Right atrium auricular region (tissue), 2 donors: ENCODE measurements around the gene UBE3A. TPM values are rescaled to one million over a fixed set of nuclear protein-coding genes. Genes with fewer than 3 reads are reported as not detected.

Experiments used
- DNase-seq: peaks from one replicate; pipeline ENCODE4 v3.0.0-alpha.2; 2019; ENCODE audit warnings: low spot score
- H3K27ac ChIP-seq, 2 donors: fragments of 200-600 bp; sonication (generic); 1 replicate in 1 of 2; 2 replicates in 1 of 2; pipeline ENCODE4 v1.5.1; 2016 to 2019
- H3K27me3 ChIP-seq, 2 donors: fragments of 200-600 bp; sonication (generic); one replicate each; pipeline versions ENCODE4 v1.5.1 to v1.6.0; 2017 to 2019
- H3K36me3 ChIP-seq: fragments of 200-600 bp; sonication (generic); one replicate; pipeline ENCODE4 v1.5.1; 2016
- H3K4me1 ChIP-seq, 2 donors: fragments of 200-600 bp; sonication (generic); one replicate each; pipeline versions ENCODE4 v1.5.1 to v1.6.0; 2017 to 2019
- H3K4me3 ChIP-seq, 2 donors: fragments of 200-600 bp; sonication (generic); 1 replicate in 1 of 2; 2 replicates in 1 of 2; pipeline ENCODE4 v1.5.1; 2017 to 2019; ENCODE audit warnings: mild to moderate bottlenecking in 1 of 2, moderate library complexity in 1 of 2
- H3K9me3 ChIP-seq, 2 donors: fragments of 200-600 bp; sonication (generic); one replicate each; pipeline ENCODE4 v1.5.1; 2019
- total RNA-seq, 2 donors: library from RNA; depleted of rRNA; stranded (reverse); fragments of >200 nt; gene quantifications; one replicate each; pipeline ENCODE4 v1.1.0, GENCODE V29; 2016
- TF ChIP-seq, protein P1 (sequence below), 2 donors: fragments of 200-600 bp; sonication (generic); IDR thresholded peaks; one replicate each; pipeline ENCODE4 v1.5.1; 2019; ENCODE audit warnings: antibody characterized with exemption in 2 of 2

Gene UBE3A
- total RNA-seq, 2 donors from 2014 or later: 63.3 to 65.3 TPM

DNA sequence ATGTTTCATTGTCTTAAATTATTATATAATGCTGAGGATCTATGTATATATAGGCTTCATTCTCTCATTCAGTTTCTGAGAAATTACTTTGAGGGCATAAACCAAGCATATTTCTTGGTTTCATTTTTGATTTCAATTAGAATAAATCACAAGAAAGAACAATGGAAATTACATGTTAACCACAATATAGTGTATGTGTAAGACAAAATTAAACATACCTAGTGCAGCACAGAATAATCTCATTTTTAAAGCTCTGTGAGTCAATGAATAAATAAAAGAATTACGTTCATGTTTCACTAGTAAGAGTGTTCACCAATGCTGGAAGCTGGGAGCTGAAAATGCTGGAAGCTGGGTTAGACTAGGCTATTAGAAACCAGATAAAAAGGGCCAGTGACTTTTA is 72.8 kb downstream of the UBE3A start:
- TF ChIP-seq, protein P1, sequence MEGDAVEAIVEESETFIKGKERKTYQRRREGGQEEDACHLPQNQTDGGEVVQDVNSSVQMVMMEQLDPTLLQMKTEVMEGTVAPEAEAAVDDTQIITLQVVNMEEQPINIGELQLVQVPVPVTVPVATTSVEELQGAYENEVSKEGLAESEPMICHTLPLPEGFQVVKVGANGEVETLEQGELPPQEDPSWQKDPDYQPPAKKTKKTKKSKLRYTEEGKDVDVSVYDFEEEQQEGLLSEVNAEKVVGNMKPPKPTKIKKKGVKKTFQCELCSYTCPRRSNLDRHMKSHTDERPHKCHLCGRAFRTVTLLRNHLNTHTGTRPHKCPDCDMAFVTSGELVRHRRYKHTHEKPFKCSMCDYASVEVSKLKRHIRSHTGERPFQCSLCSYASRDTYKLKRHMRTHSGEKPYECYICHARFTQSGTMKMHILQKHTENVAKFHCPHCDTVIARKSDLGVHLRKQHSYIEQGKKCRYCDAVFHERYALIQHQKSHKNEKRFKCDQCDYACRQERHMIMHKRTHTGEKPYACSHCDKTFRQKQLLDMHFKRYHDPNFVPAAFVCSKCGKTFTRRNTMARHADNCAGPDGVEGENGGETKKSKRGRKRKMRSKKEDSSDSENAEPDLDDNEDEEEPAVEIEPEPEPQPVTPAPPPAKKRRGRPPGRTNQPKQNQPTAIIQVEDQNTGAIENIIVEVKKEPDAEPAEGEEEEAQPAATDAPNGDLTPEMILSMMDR (IDR thresholded peaks at IDR 0.05): no peak
- Histone ChIP-seq H3K9me3 (no peaks in the 10 kb centered on the region), H3K27me3 (no peaks in the 10 kb centered on the region), H3K36me3 (peaks cover 13% of the 10 kb centered on the region), H3K27ac (no peak overlapping the region), H3K4me1 (no peaks in the 10 kb centered on the region), H3K4me3 (no peak overlapping the region)
- DNase-seq: no peak

DNA sequence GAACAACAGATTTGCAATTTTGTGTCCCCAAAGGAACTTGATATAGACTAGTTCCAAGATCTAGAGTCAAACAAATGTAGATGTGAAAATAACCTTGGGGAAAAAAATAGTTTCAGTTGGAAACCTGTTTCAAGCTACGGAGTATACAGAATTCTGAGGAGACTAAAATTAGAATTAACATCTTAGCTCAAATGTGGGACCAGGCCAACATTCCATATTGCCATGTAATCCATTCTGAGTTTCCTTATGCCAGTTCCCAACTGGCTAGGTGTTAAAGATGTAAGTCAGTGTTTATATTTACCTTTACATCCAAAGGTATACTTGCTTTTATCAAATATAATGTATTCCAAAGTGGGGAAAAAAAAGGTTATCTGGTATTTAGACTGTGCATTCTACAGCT is 76.3 kb downstream of the UBE3A start:
- no peak for DNase-seq
- Histone ChIP-seq H3K9me3 (no peaks in the 10 kb centered on the region), H3K36me3 (peaks cover 7% of the 10 kb centered on the region), H3K4me1 (no peaks in the 10 kb centered on the region), H3K27ac (peak overlapping the region in 1 of 2 donors; percentile 49), H3K4me3 (no peak overlapping the region), H3K27me3 (no peaks in the 10 kb centered on the region)
- TF ChIP-seq, protein P1 (IDR thresholded peaks at IDR 0.05): no peak

DNA sequence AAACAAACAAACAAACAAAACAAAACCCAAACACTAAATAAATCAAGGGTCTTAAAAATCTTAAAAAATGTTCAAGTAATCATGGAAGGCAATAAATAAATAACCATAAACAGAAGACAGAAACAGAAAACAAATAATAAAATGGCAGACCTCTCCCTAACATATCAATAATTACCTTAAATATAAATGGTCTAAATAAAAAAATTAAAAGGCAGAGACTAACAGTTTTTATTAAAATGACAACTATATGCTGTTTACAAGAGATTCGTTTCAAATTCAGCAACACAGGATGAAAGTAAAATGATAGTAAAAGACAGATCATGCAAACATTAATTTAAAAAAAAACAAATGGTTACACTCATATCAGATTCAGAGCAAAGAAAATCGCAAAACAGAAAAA is 91.1 kb downstream of the UBE3A start:
- H3K27me3 ChIP-seq: no peaks in the 10 kb centered on the region
- no peaks in the 10 kb centered on the region for H3K4me1 ChIP-seq
- peaks cover 0 to 29% of the 10 kb centered on the region in 2 donors for H3K9me3 ChIP-seq
- TF ChIP-seq, protein P1 (IDR thresholded peaks at IDR 0.05): no peak
- no peak for DNase-seq
- no peak overlapping the region for H3K4me3 ChIP-seq
- H3K36me3 ChIP-seq: peaks cover 24% of the 10 kb centered on the region
- no peak overlapping the region for H3K27ac ChIP-seq

DNA sequence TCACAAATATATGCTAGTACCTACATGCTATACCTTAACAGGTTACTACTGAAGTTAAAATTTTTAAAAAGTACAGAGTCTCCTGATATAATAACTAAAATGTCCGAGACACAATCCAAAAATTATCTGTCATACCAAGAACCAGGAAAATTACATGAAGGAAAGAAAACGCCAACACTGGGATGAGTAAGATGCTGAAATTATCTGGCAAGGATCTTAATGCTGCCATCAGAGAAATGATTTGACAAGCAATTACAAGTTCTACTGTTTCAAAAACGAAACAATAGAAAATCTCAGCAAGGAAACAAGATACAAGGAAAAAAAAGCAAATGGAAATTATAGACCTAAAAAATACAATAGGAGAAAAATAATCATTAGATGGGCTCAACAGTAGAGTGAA is 92.5 kb downstream of the UBE3A start:
- H3K36me3 ChIP-seq: peaks cover 25% of the 10 kb centered on the region
- H3K9me3 ChIP-seq: peaks cover 0 to 29% of the 10 kb centered on the region in 2 donors
- H3K27ac ChIP-seq: peak overlapping the region; percentile 38 to 70
- H3K4me3 ChIP-seq: no peak overlapping the region
- DNase-seq: no peak
- TF ChIP-seq, protein P1 (IDR thresholded peaks at IDR 0.05): no peak
- H3K4me1 ChIP-seq: no peaks in the 10 kb centered on the region
- no peaks in the 10 kb centered on the region for H3K27me3 ChIP-seq

DNA sequence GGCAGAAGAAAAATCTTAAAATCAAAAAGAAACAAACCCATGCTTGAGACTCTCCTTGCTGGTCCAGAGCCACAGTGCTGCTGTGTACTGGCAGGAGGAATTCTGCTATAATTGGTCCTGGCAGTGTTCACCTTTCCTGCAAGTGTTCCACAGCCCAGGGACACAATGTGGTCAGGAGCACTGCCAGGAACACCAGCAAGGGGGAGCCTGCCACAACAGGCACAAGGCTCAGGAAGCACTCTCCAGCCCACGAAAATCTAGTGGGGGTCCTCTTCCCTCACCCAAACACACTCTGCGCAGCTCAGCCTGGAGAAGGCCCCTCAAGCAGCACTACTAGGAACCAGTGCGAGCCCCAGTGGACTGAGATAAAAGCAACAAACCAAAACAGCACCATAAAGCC is 92.9 kb downstream of the UBE3A start:
- Histone ChIP-seq H3K9me3 (peaks cover 0 to 29% of the 10 kb centered on the region in 2 donors), H3K27me3 (no peaks in the 10 kb centered on the region), H3K27ac (peak overlapping the region; percentile 38 to 70), H3K4me1 (no peaks in the 10 kb centered on the region), H3K4me3 (no peak overlapping the region), H3K36me3 (peaks cover 24% of the 10 kb centered on the region)
- TF ChIP-seq, protein P1 (IDR thresholded peaks at IDR 0.05): peak in 1 of 2 donors; percentile 51
- DNase-seq: no peak

DNA sequence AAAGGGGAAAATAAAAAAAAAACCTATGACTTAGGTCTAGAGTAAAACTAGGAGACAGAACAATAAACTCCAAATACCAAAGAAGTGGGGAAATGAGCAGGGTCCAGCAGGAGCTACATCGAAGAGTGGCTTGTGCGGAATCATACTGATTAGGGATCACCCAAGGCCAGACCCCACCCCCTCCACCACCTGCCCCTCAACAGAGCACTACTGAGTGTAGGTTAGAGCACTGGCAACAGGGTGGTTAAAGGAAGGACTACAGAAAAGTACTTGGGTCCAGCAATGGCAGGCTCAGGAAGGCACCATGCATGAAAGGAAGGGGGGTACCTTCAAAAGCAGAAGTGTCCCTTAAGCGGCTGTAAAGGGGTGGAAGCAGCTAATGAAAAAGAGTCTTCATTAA is 96.2 kb downstream of the UBE3A start:
- peaks cover 0 to 14% of the 10 kb centered on the region in 2 donors for H3K9me3 ChIP-seq
- no peaks in the 10 kb centered on the region for H3K27me3 ChIP-seq
- H3K27ac ChIP-seq: no peak overlapping the region
- no peaks in the 10 kb centered on the region for H3K4me1 ChIP-seq
- peaks cover 35% of the 10 kb centered on the region for H3K36me3 ChIP-seq
- TF ChIP-seq, protein P1 (IDR thresholded peaks at IDR 0.05): no peak
- H3K4me3 ChIP-seq: no peak overlapping the region
- no peak for DNase-seq
